HG02943 (cell line): ENCODE measurements around the gene FBXO45.
"Not testable (repeated sequence)": the region's sequence is repeated elsewhere in the genome, so short reads cannot be mapped to it uniquely, and the experiment has no call there.

ENCODE experiments used
- ATAC-seq: cut with Tn5 transposase; IDR thresholded peaks from one replicate; pipeline ENCODE4 v1.9.1; 2021; ENCODE audit warnings: mild to moderate bottlenecking, low read depth, moderate library complexity; ENCODE audit not compliant: unreplicated experiment

Gene FBXO45, protein sequence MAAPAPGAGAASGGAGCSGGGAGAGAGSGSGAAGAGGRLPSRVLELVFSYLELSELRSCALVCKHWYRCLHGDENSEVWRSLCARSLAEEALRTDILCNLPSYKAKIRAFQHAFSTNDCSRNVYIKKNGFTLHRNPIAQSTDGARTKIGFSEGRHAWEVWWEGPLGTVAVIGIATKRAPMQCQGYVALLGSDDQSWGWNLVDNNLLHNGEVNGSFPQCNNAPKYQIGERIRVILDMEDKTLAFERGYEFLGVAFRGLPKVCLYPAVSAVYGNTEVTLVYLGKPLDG

GRCh38 chr3:196568246-196569002 lies at the start of gene FBXO45, which contains the start of gene WDR53:
FBXO45 (plus strand) TSS chr3:196568660; CDS start chr3:196568985, 325 bp downstream.
WDR53 (minus strand) TSS chr3:196568554; CDS start chr3:196561475, 7,079 bp downstream.
- ATAC-seq, result peak; percentile 89

- no peak for ATAC-seq
These were observed 49.3 kb upstream of the FBXO45 start for GRCh38 chr3:196518966-196519717.

- no peak for ATAC-seq
These were observed 48.8 kb upstream of the FBXO45 start for GRCh38 chr3:196519718-196520082.

DNA sequence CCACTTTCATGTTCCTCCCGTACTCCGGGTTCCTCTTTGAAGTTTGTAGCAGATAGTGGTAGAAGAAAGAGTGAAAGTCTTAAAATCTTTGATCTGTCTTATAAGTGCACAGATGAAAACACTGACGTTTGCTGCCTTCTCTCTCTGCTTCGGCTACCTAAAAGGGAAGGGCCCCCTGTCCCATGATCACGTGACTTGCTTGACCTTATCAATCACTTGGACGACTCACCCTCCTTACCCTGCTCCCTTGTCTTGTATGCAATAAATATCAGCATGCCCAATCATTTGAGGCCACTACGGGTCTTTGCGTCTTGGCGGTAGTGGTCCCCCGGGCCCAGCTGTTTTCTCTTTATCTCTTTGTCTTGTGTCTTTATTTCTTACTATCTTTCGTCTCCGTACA lies 47.2 kb upstream of the FBXO45 start:
- not testable (repeated sequence) for ATAC-seq

GRCh38 chr3:196523841-196524240 lies 44.6 kb upstream of the FBXO45 start:
- ATAC-seq, result no peak

DNA sequence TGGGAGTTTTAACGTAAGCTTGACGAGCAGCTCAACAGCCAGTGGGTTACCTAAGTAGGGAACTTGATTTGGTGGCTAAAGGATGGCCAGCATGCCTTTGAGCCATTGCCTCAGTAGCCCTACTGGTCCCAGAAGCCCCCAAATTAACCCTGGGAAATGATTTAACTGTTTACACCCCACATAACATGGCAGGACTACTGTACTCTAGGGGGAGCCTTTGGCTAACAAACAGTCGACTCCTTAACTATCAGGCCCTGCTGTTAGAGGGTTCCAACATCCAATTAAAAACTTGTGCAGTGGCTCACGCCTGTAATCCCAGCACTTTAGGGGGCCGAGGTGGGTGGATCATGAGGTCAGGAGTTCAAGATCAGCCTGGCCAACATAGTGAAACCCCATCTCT lies 43.9 kb upstream of the FBXO45 start:
- ATAC-seq, result no peak

DNA sequence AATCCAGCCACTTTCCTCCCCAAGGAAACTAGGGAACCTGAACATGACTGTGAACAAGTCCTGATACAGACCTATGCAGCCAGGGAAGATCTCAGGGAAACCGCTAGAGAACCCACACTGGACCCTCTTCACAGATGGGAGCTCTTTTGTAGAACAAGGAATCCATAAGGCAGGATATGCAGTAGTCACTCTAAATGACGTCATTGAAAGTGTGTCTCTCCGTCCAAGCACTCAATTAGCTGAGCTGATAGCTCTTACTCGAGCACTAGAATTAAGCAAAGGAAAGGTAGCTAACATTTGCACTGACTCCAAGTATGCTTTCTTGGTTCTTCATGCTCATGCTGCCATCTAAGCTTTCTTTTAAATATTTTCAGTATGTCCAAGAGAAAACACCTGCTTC lies 43.3 kb upstream of the FBXO45 start:
- no peak for ATAC-seq

DNA sequence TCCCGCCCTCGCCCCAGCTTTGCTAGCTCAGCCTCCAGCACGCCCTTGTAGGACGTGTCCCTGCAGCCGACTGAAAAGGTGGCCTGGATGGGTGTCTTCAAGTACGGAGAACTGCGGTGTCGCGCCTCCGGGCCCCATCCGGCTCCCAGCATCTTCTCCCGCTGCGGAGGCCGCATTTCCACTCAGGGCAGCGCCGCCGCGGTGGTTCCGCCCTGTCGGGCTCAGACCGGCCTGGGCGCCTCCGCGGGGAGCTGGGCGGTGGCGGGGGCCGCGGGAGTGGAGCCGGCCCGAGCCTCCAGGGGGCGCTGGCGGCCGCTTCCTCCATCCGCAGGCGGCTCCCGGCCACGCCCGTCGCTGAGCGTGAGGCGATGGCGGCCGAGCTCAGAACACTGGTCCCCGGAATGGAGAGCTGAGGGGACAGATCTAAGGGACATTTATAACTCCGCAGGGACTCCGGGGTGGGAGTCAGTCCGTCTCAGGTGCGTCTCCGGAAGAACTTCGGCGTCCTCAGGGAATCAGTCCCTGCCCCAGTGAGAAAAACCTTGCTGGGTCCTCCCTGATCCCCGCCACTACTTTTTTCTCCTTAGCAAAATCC lies 39.7 kb upstream of the FBXO45 start:
- ATAC-seq, result peak; percentile 60

DNA sequence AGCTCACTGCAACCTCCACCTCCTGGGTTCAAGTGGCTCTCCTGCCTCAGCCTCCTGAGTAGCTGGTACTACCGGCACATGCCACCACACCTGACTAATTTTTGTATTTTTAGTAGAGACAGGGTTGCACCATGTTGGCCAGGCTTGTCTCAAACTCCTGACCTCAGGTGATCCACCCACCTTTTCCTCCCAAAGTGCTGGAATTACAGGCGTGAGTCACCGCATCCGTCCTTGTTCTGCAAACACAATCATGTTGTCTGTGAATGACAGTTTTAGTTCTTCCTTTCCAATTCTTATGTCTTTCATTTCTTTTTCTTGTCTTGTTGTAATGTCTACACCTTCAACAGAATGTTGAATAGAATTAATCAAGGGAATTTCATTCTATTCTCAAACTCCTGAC lies 37.0 kb upstream of the FBXO45 start:
- ATAC-seq, result no peak

DNA sequence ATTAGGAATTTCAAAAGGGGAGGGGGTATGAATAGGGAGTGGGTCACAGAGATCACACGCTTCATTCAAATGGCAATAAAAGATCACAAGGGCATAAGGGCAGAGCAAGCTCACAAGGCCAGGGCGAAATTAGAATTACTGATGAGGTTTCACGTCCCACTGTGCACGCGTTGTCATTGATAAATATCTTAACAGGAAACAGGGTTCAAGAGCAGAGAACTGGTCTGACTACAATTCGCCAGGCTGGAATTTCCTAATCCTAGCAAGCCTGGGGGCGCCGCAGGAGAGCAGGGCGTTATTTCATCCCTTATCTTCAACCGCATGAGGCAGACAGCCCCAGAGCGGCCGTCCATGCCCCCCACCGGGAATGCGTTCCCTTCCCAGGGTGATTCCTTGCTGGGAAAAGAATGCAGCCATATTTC lies 35.2 kb upstream of the FBXO45 start:
- no peak for ATAC-seq

DNA sequence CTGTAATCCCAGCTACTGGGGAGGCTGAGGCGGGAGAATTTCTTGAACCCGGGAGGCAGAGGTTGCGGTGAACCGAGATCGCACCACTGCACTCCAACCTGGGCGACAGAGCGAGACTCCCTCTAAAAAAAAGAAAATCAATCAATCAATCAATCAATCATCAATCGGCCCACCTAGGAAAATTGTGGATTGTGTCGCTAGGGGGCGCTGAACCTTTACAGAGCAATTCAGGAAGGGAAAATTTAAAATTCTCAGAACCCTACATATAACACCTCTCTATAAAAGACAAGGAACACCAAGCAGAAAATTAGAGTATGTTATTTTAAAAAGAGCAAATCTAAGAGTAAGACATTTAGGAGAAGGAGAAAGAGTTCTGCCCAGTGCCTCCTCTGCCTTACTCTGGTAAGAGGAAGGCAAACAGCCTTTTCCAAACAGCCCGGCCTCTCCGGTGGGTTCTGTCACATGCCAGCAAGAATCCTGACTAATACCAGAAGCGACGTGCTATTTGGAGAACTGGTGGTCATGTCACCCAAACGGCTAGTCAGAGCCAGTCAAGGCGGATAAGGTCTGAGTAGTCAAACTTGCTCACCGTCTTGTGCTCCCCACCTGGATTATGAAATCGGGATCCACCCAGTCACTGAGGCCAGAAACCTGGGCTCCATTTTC lies 31.0 kb upstream of the FBXO45 start:
- ATAC-seq, result no peak

- ATAC-seq, result no peak
These were observed 26.6 kb upstream of the FBXO45 start for GRCh38 chr3:196541684-196542445.

DNA sequence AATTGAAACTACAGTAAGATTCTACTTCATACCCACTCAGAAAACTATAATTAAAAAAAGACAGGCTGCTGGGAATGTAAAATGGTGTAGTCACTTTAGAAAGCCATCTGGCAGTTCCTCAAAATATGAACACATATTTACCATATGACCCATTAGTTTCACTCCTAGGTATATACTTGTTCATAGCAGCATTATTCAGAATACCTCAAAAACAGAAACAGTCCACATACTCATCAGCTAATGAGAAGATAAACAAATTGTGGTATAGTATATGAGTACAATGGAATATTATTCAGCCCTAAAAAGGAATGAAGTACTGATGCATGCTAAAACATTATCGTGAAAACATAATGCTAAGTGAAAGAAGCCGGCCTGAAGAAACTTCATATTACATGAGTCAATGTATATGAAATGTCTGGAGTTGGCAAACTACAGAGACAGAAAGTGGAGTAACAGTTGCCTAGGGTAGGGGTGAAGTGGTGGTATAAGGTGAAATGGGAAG lies 23.9 kb upstream of the FBXO45 start:
- no peak for ATAC-seq

DNA sequence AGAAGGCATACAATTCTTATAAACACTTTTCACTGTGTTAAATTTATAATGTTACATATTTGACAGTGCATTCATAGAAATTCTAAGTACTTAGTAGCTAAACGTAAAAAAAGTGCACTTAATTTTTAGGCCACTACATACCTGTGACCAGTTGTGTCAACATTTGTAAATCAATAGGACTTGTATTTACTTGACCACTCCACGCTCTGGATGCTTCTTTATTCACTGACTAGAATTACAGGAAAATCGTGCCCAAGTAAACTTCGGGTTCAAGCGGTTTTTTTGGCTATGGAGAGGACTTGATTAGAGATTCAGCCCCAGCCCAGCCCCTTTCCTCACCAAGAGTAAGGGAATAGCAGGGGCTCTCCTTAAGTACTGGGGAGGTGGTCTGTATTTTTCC lies 21.9 kb upstream of the FBXO45 start:
- ATAC-seq, result no peak

- ATAC-seq, result no peak
These were observed 21.4 kb upstream of the FBXO45 start for GRCh38 chr3:196547067-196547466.

DNA sequence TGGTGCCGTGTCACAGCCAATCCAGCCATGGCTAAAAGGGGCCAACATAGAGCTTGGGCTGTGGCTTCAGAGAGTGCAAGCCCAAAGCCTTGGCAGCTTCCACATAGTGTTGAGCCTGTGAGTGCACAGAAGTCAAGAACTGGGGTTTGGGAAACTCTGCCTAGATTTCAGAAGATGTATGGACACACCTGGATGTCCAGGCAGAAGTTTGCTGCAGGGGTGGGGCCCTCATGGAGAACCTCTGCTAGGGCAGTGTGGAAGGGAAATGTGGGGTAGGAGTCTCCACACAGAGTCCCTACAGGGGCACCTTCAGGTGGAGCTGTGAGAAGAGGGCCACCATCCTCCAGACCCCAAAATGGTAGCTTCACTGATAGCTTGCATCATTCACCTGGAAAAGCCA lies 19.1 kb upstream of the FBXO45 start:
- ATAC-seq, result not testable (repeated sequence)

GRCh38 chr3:196550172-196550571 lies 18.3 kb upstream of the FBXO45 start:
- not testable (repeated sequence) for ATAC-seq

GRCh38 chr3:196552253-196552652 lies 16.2 kb upstream of the FBXO45 start:
- ATAC-seq, result no peak

DNA sequence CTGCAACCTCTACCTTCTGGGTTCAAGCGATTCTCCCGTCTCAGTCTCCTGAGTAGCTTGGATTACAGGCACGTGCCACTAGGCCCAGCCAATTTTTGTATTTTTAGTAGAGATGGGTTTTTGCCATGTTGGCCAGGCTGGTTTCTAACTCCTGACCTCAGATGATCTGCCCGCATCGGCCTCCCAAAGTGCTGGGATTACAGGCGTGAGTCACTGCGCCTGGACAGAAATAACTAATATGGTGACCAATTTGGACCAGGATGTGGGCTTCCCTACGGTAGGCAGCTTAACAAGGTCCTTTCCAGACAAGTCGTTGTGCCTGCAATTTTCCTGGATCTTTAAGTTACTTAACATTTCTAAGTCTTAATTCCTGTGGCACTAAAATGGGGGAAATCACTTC lies 14.9 kb upstream of the FBXO45 start:
- no peak for ATAC-seq
